ENCODE results near the gene ZNF385B. TPM values are rescaled to one million over a fixed set of nuclear protein-coding genes. Genes with fewer than 3 reads are reported as not detected.

Gene ZNF385B
- total RNA-seq, 4 donors from 2014 or later, result 0.74 to 4.6 (median 0.82) TPM; not detected in 1

GRCh38 chr2:179622635-179623300 lies 238.6 kb downstream of the ZNF385B start:
- TF ChIP-seq, protein P1, sequence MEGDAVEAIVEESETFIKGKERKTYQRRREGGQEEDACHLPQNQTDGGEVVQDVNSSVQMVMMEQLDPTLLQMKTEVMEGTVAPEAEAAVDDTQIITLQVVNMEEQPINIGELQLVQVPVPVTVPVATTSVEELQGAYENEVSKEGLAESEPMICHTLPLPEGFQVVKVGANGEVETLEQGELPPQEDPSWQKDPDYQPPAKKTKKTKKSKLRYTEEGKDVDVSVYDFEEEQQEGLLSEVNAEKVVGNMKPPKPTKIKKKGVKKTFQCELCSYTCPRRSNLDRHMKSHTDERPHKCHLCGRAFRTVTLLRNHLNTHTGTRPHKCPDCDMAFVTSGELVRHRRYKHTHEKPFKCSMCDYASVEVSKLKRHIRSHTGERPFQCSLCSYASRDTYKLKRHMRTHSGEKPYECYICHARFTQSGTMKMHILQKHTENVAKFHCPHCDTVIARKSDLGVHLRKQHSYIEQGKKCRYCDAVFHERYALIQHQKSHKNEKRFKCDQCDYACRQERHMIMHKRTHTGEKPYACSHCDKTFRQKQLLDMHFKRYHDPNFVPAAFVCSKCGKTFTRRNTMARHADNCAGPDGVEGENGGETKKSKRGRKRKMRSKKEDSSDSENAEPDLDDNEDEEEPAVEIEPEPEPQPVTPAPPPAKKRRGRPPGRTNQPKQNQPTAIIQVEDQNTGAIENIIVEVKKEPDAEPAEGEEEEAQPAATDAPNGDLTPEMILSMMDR (IDR thresholded peaks at IDR 0.05), result no peak
- DNase-seq (ENCODE audit: low spot score) (no peak), ATAC-seq (ENCODE audit: low FRiP score) (no peak)

DNA sequence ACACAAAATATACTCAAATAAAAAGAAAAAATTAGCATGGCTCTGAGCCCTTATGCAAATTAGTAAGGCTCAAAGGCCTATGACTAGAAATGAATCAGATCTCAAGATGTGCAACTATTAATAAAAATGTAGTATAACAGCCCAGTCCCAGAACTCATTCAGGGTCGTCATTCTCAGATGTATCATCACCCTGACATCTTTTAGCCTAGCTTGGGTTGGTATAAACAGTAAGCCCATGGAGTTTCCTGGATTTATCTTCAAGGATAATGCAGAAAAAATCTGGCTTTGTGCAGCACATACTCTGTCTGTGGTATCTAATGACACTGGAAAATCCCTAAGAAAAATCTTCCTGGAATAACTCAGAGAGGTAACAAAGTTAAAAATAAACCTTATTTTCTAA lies 239.3 kb downstream of the ZNF385B start:
- DNase-seq (ENCODE audit: low spot score) (no peak), ATAC-seq (ENCODE audit: low FRiP score) (no peak)
- TF ChIP-seq, protein P1 (IDR thresholded peaks at IDR 0.05), result no peak

DNA sequence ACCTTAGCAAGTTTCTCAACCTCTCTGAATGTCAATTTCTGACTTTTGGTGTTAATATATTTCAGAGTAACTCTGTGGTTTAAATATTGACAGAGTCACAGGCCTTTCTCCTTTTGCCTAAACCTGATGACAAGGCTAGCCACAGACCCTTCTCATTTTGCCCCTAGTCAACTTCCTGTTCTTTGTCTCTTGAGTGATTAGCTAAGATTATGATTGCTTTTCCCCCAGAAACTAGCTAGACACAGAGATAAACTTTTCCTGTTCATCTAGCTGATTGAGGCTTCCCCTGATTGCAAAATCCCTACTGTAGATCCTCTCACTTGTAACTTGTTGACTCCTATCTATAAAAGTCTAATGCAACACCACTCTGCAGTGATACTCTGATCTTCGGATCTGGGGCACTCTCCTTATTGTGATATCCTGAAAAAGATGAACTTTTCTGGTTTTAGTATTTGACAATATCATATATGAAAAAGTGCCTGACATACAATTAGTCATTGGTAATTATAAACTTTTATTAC lies 241.4 kb downstream of the ZNF385B start:
- ATAC-seq (ENCODE audit: low FRiP score) (no peak), DNase-seq (ENCODE audit: low spot score) (no peak)
- TF ChIP-seq, protein P1 (IDR thresholded peaks at IDR 0.05), result no peak

GRCh38 chr2:179614121-179614520 lies 247.3 kb downstream of the ZNF385B start:
- TF ChIP-seq, protein P1 (IDR thresholded peaks at IDR 0.05), result no peak
- DNase-seq (ENCODE audit: low spot score) (no peak), ATAC-seq (ENCODE audit: low FRiP score) (no peak)

DNA sequence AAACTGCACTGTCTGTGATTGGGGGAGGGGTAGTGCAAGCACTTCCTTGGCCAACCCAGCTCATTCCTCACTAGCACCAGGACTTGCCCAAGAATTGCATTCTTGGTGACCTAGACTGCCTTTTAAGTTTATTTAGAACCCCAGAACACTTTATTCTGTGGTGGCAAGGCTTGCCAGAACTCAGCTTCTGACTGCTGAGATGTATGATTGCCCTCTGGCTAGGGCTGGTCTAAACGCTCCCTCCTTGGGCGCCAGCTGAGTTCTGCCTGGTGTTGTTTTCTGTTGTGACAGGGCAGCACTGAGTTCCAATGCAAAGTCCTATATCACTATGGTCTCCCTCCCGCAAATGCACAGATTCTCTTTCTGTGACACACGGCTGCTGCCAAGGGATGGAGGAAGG lies 247.7 kb downstream of the ZNF385B start:
- DNase-seq (ENCODE audit: low spot score) (no peak), ATAC-seq (ENCODE audit: low FRiP score) (no peak)
- TF ChIP-seq, protein P1 (IDR thresholded peaks at IDR 0.05), result no peak

- TF ChIP-seq, protein P1 (IDR thresholded peaks at IDR 0.05), result no peak
- DNase-seq (ENCODE audit: low spot score) (no peak), ATAC-seq (ENCODE audit: low FRiP score) (no peak)
Observed at GRCh38 chr2:179613299-179613651, 248.1 kb downstream of the ZNF385B start.

All from omental fat pad (tissue), 4 donors.